Liver (tissue), 9 donors: ENCODE data around the gene NNT. TPM values are rescaled to one million over a fixed set of nuclear protein-coding genes. Genes with fewer than 3 reads are reported as not detected.

ENCODE experiments used
- DNase-seq: peaks from one replicate; pipeline ENCODE4 v3.0.0-alpha.2; 2017; ENCODE audit warnings: low spot score
- H3K27ac ChIP-seq, 2 donors: one replicate each; pipeline ENCODE4 v1.7.0; 2013; ENCODE audit warnings: inconsistent platforms in 2 of 2, low read length in 2 of 2, control low read depth in 1 of 2, low read depth in 1 of 2, mild to moderate bottlenecking in 1 of 2
- H3K27me3 ChIP-seq, 4 donors: one replicate each; pipeline versions ENCODE4 v1.6.1 to v1.7.0; 2013; ENCODE audit warnings: low read length in 3 of 4, inconsistent platforms in 1 of 4, mild to moderate bottlenecking in 1 of 4, moderate library complexity in 1 of 4; ENCODE audit not compliant: control insufficient read depth in 4 of 4, insufficient read depth in 4 of 4
- H3K36me3 ChIP-seq, 4 donors: one replicate each; pipeline versions ENCODE4 v1.6.1 to v1.7.0; 2013; ENCODE audit warnings: low read length in 3 of 4, mild to moderate bottlenecking in 3 of 4, low read depth in 1 of 4, moderate library complexity in 1 of 4; ENCODE audit not compliant: control insufficient read depth in 4 of 4, insufficient read depth in 3 of 4
- H3K4me1 ChIP-seq, 4 donors: one replicate each; pipeline versions ENCODE4 v1.6.1 to v1.7.0; 2013; ENCODE audit warnings: low read length in 3 of 4, mild to moderate bottlenecking in 3 of 4, moderate library complexity in 1 of 4; ENCODE audit not compliant: control insufficient read depth in 4 of 4, insufficient read depth in 4 of 4
- H3K4me3 ChIP-seq, 3 donors: one replicate each; pipeline versions ENCODE4 v1.6.1 to v1.7.0; 2013; ENCODE audit warnings: low read length in 3 of 3, control low read depth in 1 of 3, low read depth in 1 of 3, mild to moderate bottlenecking in 1 of 3
- H3K9ac ChIP-seq, 2 donors: one replicate each; pipeline ENCODE4 v1.7.0; 2013; ENCODE audit warnings: low read length in 2 of 2, mild to moderate bottlenecking in 2 of 2, moderate library complexity in 2 of 2, control low read depth in 1 of 2, low read depth in 1 of 2
- H3K9me3 ChIP-seq, 4 donors: one replicate each; pipeline versions ENCODE4 v1.6.1 to v1.7.0; 2013; ENCODE audit warnings: low read length in 3 of 4; ENCODE audit not compliant: control insufficient read depth in 4 of 4
- CTCF ChIP-seq: fragments of 150-350 bp; IDR thresholded peaks from 2 replicates; pipeline ENCODE4 v1.5.1; 2017; ENCODE audit warnings: improper control_type of control experiment, low read depth, low read length; ENCODE audit not compliant: missing input control
- EGR1 ChIP-seq, 2 donors: IDR thresholded peaks; 2 replicates each; pipeline ENCODE4 v1.6.1; 2016 to 2018; ENCODE audit warnings: antibody characterized with exemption in 2 of 2, low read depth in 2 of 2
- FOXA1 ChIP-seq: IDR thresholded peaks from 2 replicates; pipeline ENCODE4 v1.6.1; 2016; ENCODE audit warnings: antibody characterized with exemption
- FOXA2 ChIP-seq: IDR thresholded peaks from 2 replicates; pipeline ENCODE4 v1.6.1; 2016; ENCODE audit warnings: antibody characterized with exemption
- GABPA ChIP-seq, 2 donors: IDR thresholded peaks in 1 of 2; conservative IDR thresholded peaks in 1 of 2; 2 replicates each; pipeline ENCODE4 v1.6.1; 2016; ENCODE audit warnings: antibody characterized with exemption in 2 of 2, mild to moderate bottlenecking in 1 of 2, moderate library complexity in 1 of 2
- HNF4A ChIP-seq, 2 donors: conservative IDR thresholded peaks; 2 replicates each; pipeline ENCODE4 v1.6.1; 2016; ENCODE audit warnings: antibody characterized with exemption in 2 of 2, mild to moderate bottlenecking in 2 of 2
- HNF4G ChIP-seq: IDR thresholded peaks from 2 replicates; pipeline ENCODE4 v1.6.1; 2016; ENCODE audit warnings: antibody characterized with exemption
- JUND ChIP-seq, 2 donors: IDR thresholded peaks; 2 replicates each; pipeline ENCODE4 v1.6.1; 2016; ENCODE audit warnings: antibody characterized with exemption in 2 of 2
- MAX ChIP-seq: IDR thresholded peaks from 2 replicates; pipeline ENCODE4 v1.6.1; 2016; ENCODE audit warnings: antibody characterized with exemption
- NR2F2 ChIP-seq: IDR thresholded peaks from 2 replicates; pipeline ENCODE4 v1.6.1; 2016; ENCODE audit warnings: antibody characterized with exemption
- RXRA ChIP-seq, 2 donors: IDR thresholded peaks; 2 replicates each; pipeline ENCODE4 v1.6.1; 2017 to 2018; ENCODE audit warnings: antibody characterized with exemption in 2 of 2, mild to moderate bottlenecking in 1 of 2
- SP1 ChIP-seq: IDR thresholded peaks from 2 replicates; pipeline ENCODE4 v1.6.1; 2018; ENCODE audit warnings: antibody characterized with exemption, mild to moderate bottlenecking
- TAF1 ChIP-seq: conservative IDR thresholded peaks from 2 replicates; pipeline ENCODE4 v1.6.1; 2016; ENCODE audit warnings: antibody characterized with exemption, mild to moderate bottlenecking
- YY1 ChIP-seq: IDR thresholded peaks from 2 replicates; pipeline ENCODE4 v1.6.1; 2016; ENCODE audit warnings: antibody characterized with exemption, mild to moderate bottlenecking
- ZBTB33 ChIP-seq: IDR thresholded peaks from 2 replicates; pipeline ENCODE4 v1.6.1; 2016; ENCODE audit warnings: antibody characterized with exemption
- WGBS: extraction: QIAGEN DNeasy Blood & Tissue Kit; methylation state at CpG from one replicate; pipeline ENCODE4 v1.1.7; 2013; 5-methylcytosine and 5-hydroxymethylcytosine counted together
- polyA plus RNA-seq, 2 donors: library from polyadenylated mRNA; stranded (reverse) in 1 of 2; unstranded in 1 of 2; fragments of 200-250 nt in 1 of 2; fragments of >200 nt in 1 of 2; fragmentation: Nextera tagmentation in 1 of 2; extraction: Ambion mirVana in 1 of 2; gene quantifications; one replicate each; pipeline versions ENCODE4 v1.2.1 to v1.2.3, GENCODE V29; 2013 to 2015
- total RNA-seq, 2 donors: library from RNA; depleted of rRNA; stranded (reverse); fragments of >200 nt; gene quantifications; one replicate each; pipeline ENCODE4 v1.2.3, GENCODE V29; 2014
- donor health status: healthy.
- donor health status: healthy.
- donor health status: healthy.
- donor health status: healthy.
- donor health status: healthy.

Gene NNT
- total and polyA plus RNA-seq, 4 donors: 45.4 to 154 (median 89.2) TPM

GRCh38 chr5:43643327-43643726 is 40.3 kb downstream of the NNT start:
- Histone ChIP-seq H3K27ac (no peak overlapping the region), H3K4me3 (no peak overlapping the region), H3K4me1 (peaks cover 0 to 4% (median 0%) of the 10 kb centered on the region in 4 donors), H3K9me3 (no peaks in the 10 kb centered on the region), H3K36me3 (peaks cover 7 to 19% (median 13%) of the 10 kb centered on the region in 4 donors), H3K9ac (no peak overlapping the region), H3K27me3 (no peaks in the 10 kb centered on the region)
- no peak for TF ChIP-seq FOXA2
- TF ChIP-seq HNF4G: no peak
- TF ChIP-seq SP1: no peak
- no peak for TF ChIP-seq MAX
- no peak for TF ChIP-seq NR2F2
- TF ChIP-seq EGR1 (IDR thresholded peaks at IDR 0.05; ENCODE audit: low read depth in 2 of 2): no peak
- no peak for TF ChIP-seq FOXA1
- no peak for TF ChIP-seq JUND (IDR thresholded peaks at IDR 0.05)
- no peak for TF ChIP-seq CTCF
- DNase-seq: no peak
- WGBS: 97% methylated on average over 1 of the region's 1 CpG

- TF ChIP-seq HNF4A (conservative IDR thresholded peaks at IDR 0.05): no peak
- TF ChIP-seq MAX: no peak
- TF ChIP-seq YY1: no peak
- TF ChIP-seq CTCF: no peak
- no peak for TF ChIP-seq FOXA1
- TF ChIP-seq EGR1 (IDR thresholded peaks at IDR 0.05; ENCODE audit: low read depth in 2 of 2): no peak
- no peak for TF ChIP-seq GABPA (IDR thresholded peaks at IDR 0.05 in 1 of 2, conservative IDR thresholded peaks at IDR 0.05 in 1 of 2)
- TF ChIP-seq ZBTB33: no peak
- no peak for TF ChIP-seq TAF1
- no peak for TF ChIP-seq RXRA (IDR thresholded peaks at IDR 0.05)
- TF ChIP-seq HNF4G: no peak
- WGBS: 93% methylated on average over 2 of the region's 2 CpGs
- Histone ChIP-seq H3K9me3 (no peaks in the 10 kb centered on the region), H3K27me3 (no peaks in the 10 kb centered on the region), H3K27ac (no peak overlapping the region), H3K9ac (no peak overlapping the region), H3K36me3 (peaks cover 7 to 22% (median 14%) of the 10 kb centered on the region in 4 donors), H3K4me1 (peaks cover 0 to 4% (median 0%) of the 10 kb centered on the region in 4 donors), H3K4me3 (no peak overlapping the region)
- no peak for DNase-seq
Observed at GRCh38 chr5:43643750-43644149, 40.8 kb downstream of the NNT start.
